GM08714 (cell line): ENCODE data around the gene GGT6.
"Not testable (repeated sequence)": the region's sequence is repeated elsewhere in the genome, so short reads cannot be mapped to it uniquely, and the experiment has no call there.

ENCODE experiments used
- H3K4me3 ChIP-seq: fragments of 200-500 bp; sonication (Bioruptor generic); 2 replicates; pipeline ENCODE4 v1.5.1; 2014; ENCODE audit warnings: mild to moderate bottlenecking, low read length, inconsistent platforms
- ZNF274 ChIP-seq: IDR thresholded peaks from 2 replicates; pipeline ENCODE4 v1.6.1; 2012; ENCODE audit warnings: mild to moderate bottlenecking, low read depth, low read length

Gene GGT6

DNA sequence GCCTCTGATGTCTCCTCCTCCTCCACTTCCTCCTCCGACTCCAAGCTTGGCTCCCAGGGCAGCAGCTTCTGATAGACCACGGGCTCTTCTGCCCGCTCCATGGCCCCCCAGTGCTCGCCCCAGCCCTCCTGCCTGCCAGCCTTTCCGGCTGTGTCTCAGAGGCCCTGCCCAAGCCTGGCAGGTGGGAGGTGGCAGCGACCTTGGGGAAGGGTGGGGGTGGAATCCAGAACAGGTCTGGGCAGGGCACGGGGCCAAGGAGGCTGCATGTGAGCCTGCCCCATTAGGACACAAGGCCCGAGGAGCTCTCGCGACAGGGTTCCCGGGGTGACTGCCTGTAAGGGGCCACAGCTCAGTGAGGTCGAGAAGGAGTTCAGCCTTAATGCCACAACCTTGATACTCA is at the start of gene GGT6:
Gene GGT6, minus strand, starts transcription at position 157 of the 400 bp plus-strand sequence. Its CDS starts 56 bp downstream, at position 101.
- no peak for TF ChIP-seq ZNF274
- H3K4me3 ChIP-seq = no peak within 1 kb of the TSS

DNA sequence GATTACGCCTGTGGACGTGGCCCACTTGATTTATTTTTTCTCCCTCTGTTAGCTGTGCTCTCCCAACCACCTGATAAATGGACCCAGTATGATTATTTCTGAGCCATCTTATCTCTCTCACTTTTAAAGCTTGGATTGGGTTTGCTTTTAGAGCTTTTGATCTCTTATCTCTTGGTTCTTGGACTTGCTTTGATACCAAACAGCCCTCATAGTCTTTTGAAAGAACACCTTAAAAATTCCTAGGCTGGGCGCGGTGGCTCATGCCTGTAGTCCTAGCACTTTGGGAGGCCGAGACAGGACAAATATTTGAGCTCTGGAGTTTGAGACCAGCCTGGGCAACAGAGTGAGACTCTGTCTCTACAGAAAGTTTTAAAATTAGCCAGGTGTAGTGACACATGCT is 49.8 kb upstream of the GGT6 start:
- no peak for TF ChIP-seq ZNF274
- no peak overlapping the region for H3K4me3 ChIP-seq

DNA sequence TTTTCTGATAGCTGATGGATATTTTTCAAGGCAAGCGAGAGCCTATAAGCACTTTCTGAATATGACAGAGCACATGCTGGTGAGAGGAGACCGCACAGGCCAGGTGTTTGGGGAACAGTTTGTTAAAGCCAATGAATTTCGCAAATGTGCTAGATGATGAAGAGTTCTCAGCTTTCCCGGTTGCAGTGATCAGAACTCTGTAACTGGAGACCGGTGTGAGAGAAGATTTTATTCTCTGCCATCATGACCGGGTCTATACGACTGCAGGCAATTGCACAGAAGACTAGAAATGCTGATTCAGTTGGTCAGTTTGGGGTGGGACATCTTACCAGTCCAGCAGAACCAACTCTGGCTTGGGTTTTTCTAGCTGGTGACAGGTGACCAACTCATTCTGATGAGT is 49.4 kb upstream of the GGT6 start:
- H3K4me3 ChIP-seq = no peak overlapping the region
- no peak for TF ChIP-seq ZNF274

- TF ChIP-seq ZNF274 = no peak
- H3K4me3 ChIP-seq = no peak overlapping the region
Observed at GRCh38 chr17:4607773-4608187, 47.4 kb upstream of the GGT6 start.

DNA sequence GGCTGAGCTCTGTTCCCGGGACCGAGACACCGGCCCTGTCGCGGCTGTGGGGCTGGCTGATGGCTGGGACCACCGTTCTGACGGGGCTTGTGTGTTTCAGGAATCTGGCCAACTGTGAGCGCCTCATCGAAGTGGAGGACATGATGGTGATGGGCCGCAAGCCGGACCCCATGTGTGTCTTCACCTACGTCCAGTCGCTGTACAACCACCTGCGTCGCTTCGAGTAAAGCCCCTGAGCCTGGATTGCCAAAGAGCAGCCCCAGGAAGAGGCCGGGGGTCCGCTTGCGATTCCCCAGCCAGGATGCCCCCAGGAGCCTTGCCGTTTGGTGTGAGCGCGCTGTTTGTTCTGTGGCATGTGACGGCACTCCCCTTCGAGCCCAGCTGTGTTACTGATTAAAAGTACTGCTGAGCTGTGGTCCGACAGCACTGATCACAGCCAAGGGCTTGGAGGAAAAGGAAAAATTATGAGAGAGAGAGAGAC is 46.9 kb upstream of the GGT6 start:
- no peak for TF ChIP-seq ZNF274
- H3K4me3 ChIP-seq = no peak overlapping the region

DNA sequence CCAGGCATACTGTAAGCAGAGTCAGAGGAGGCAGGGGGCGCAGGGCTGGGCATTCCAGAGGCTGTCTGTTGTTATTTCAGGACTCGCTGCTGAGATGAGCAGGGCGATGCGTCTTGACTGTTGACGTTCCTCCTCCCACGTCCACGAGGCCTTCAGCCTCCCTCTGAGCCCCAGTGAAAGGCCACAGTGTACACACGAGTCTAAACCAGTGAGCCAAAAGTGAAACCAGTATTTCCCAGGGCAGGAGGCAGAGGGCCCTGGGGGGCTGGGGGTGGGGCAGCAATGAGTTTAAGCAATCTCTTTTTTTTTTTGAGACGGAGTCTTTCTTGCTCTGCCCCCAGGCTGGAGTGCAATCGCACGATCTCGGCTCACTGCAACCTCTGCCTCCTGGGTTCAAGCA is 45.4 kb upstream of the GGT6 start:
- H3K4me3 ChIP-seq = no peak overlapping the region
- no peak for TF ChIP-seq ZNF274

- H3K4me3 ChIP-seq = not testable (repeated sequence)
Observed at GRCh38 chr17:4604736-4605135, 44.4 kb upstream of the GGT6 start.

GRCh38 chr17:4604111-4604644 is 43.8 kb upstream of the GGT6 start:
- no peak overlapping the region for H3K4me3 ChIP-seq
- TF ChIP-seq ZNF274 = no peak

- H3K4me3 ChIP-seq = no peak overlapping the region
- no peak for TF ChIP-seq ZNF274
Observed at GRCh38 chr17:4602041-4602440, 41.7 kb upstream of the GGT6 start.

- no peak overlapping the region for H3K4me3 ChIP-seq
- TF ChIP-seq ZNF274 = no peak
Observed at GRCh38 chr17:4601326-4601725, 40.9 kb upstream of the GGT6 start.

- no peak for TF ChIP-seq ZNF274
- no peak overlapping the region for H3K4me3 ChIP-seq
Observed at GRCh38 chr17:4600563-4600962, 40.2 kb upstream of the GGT6 start.

DNA sequence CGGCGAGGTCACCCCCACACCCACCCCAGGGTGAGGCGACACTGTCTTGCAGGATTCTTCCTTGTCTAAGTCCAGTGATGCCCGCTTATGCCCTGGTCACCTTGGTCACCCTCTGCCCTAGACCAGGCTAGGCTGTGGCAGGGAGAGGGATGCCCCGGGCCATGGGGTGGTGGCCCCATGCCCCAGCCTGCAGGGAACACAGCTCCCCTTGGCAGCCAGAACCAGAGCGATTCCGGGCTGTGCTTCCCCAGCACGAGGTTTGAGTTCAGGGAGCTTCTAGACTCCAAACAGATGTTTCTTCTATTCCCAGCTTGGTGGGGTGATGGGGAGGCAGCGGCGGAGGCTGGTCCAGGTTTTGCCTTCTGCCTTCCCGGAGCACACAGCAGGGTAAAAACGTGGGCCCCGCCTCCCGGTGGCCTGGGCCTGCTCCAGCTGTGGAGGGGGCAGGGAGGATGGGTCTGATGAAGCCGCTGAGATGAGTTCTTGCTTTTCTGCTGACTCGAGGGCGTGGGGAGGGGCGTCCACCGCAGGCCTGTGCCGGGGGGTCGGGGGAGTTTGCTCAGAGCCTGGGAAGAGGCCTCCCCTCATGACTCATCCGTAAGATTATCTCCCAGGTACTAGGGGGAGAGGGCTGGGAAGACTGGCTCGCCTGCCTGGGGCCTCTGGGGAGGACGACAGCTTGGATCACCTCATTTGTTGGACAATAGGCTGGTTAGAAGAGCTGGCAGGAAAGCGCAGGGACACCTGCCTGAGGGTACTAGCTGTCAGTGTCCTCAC is 39.3 kb upstream of the GGT6 start:
- H3K4me3 ChIP-seq = no peak overlapping the region
- TF ChIP-seq ZNF274 = no peak

DNA sequence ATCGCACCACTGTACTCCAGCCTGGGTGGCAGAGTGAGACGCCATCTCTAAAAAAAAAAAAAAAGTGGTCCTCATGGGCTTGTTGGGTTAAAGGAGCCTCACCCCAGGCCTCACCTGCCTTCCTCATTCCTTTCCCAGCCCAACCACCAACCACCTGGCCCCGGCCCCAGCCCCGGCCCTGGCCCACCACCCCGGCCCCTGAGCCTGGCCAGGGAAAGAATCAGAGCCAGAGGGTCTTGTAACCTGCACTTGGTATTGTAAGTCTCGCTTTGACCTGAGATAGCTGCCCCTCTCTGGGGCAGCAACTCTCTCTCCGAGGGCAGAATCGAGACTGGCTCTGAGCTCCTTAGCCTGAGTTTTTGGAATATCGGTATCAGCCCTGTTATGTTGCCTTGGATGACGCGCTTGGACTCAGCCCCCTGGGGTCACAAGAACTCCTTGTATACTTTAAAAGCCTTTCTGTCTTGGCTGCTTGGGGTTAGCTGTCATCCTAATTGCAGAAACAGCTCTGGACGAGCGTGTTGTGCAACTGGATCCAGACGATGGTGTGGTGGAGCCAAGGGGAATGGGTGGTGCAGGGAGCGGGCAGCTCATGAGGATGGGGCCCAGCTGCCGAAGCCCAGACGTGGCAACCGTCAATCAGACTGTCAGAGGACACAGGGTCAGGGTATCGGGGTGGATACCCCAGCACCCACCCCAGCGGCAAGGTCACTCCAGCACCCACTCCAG is 38.6 kb upstream of the GGT6 start:
- no peak for TF ChIP-seq ZNF274
- no peak overlapping the region for H3K4me3 ChIP-seq

DNA sequence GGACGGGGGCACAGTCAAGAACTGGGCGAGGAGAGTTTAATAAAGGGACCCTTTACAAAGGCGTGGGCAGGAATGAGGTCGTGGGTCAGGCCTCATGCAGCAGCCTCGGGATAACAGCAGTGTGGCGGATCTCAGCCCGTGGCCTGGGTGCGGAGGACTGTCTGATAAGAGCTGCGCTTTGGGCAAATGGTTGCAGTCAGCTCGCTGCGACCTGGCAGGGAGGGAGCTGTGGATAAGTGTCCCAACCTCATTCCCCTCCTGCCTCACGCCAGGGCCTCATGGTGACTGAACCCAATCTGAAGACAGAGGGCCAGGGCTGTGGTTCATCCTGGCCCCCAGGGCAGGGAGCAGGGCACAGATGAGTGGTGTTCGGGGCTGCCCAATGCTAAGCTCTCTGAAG is 37.6 kb upstream of the GGT6 start:
- no peak for TF ChIP-seq ZNF274
- H3K4me3 ChIP-seq = no peak overlapping the region

GRCh38 chr17:4596636-4597380 is 36.4 kb upstream of the GGT6 start:
- no peak overlapping the region for H3K4me3 ChIP-seq
- TF ChIP-seq ZNF274 = no peak

DNA sequence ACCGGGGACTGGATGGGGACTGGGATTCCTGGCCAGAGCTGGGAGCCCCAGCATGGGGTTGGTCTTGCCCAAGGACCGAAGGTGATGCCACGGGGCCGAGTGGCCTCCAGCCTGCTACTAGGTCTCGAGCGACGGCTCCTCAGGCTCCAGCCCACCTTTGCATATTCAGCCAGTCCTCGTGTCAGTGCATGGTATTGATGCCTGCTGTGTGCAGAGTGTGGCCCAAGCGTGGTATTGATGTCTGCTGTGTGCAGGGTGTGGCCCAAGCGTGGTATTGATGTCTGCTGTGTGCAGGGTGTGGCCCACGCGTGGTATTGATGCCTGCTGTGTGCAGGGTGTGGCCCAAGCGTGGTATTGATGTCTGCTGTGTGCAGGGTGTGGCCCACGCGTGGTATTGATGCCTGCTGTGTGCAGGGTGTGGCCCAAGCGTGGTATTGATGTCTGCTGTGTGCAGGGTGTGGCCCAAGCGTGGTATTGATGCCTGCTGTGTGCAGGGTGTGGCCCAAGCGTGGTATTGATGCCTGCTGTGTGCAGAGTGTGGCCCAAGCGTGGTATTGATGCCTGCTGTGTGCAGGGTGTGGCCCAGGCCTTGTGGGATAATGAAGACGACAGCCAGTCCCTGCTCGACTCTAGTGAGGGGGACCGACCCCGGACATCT is 35.4 kb upstream of the GGT6 start:
- not testable (repeated sequence) for H3K4me3 ChIP-seq
